HepG2 (cell line): Measurements from ENCODE around the gene SELENOS. TPM values are rescaled to one million over a fixed set of nuclear protein-coding genes. Genes with fewer than 3 reads are reported as not detected.

Source experiments
- ATAC-seq: fragments of 200-7000 bp; cut with Tn5 transposase; 3 replicates; pipeline ENCODE4 v1.9.1; 2020; ENCODE audit warnings: mild to moderate bottlenecking, moderate library complexity
- BruUV-seq: library from RNA; stranded (reverse); fragments of 400-500 nt; replicated peaks from 2 replicates; lab custom pipeline; 2021; lab: Mats Ljungman, UMichigan
- CTCF ChIA-PET: fragments of 300-600 bp; formaldehyde crosslinking; extraction: SDS; loops from one replicate; lab custom pipeline; 2021; ENCODE audit warnings: low total read pairs, inconsistent platforms, low intra/inter-chr PET ratio; lab: Yijun Ruan, JAX
- POLR2A ChIA-PET: fragments of 350-600 bp; sonication (Branson Sonifier 250); formaldehyde crosslinking; loops from one replicate; lab custom pipeline; 2020; ENCODE audit warnings: antibody characterized with exemption, inconsistent platforms; lab: Yijun Ruan, JAX
- DNase-seq: peaks from one replicate; pipeline ENCODE4 v3.0.0-alpha.2; 2015; ENCODE audit warnings: low spot score
- FAIRE-seq: peaks from 3 replicates; lab custom pipeline; 2011; peaks lifted over from hg19 to GRCh38; lab: Jason Lieb, UNC
- H2AFZ ChIP-seq: one replicate; pipeline ENCODE4 v1.6.1; 2011; ENCODE audit warnings: low read length, inconsistent platforms
- H3K27ac ChIP-seq: fragments of 300-600 bp; 3 replicates; pipeline ENCODE4 v1.8.0; 2011; ENCODE audit warnings: mixed run types, mild to moderate bottlenecking, mixed read lengths, low read length, inconsistent platforms; ENCODE audit not compliant: insufficient read depth; ENCODE audit errors: extremely low read length
- H3K27me3 ChIP-seq, 2 experiments: fragments of 200-600 bp in 1 of 2; 2 replicates in 1 of 2; 3 replicates in 1 of 2; pipeline versions ENCODE4 v1.6.0 to v1.8.0; 2011; ENCODE audit warnings: low read length in 2 of 2, mild to moderate bottlenecking in 2 of 2, moderate library complexity in 2 of 2, inconsistent platforms in 1 of 2; ENCODE audit not compliant: insufficient read depth in 2 of 2, control insufficient read depth in 1 of 2
- H3K36me3 ChIP-seq, 2 experiments: fragments of 200-600 bp in 1 of 2; replicated peaks in 1 of 2; 2 replicates in 1 of 2; 3 replicates in 1 of 2; pipeline versions ENCODE4 v1.5.1 to v1.8.0; 2011; ENCODE audit warnings: low read length in 2 of 2, inconsistent platforms in 1 of 2; ENCODE audit not compliant: insufficient read depth in 2 of 2, control insufficient read depth in 1 of 2
- H3K4me1 ChIP-seq: 2 replicates; pipeline ENCODE4 v1.5.1; 2012; ENCODE audit warnings: low read length, inconsistent platforms; ENCODE audit not compliant: insufficient read depth
- H3K4me2 ChIP-seq: 2 replicates; pipeline ENCODE4 v1.6.0; 2011; ENCODE audit warnings: low read depth, low read length, inconsistent platforms
- H3K4me3 ChIP-seq, 3 experiments: fragments of 200-600 bp in 1 of 3; sonication (generic), shearing (Covaris generic) in 1 of 3; replicated peaks in 1 of 3; 2 replicates each; pipeline ENCODE4 v1.5.1; 2011 to 2016; ENCODE audit warnings: low read length in 3 of 3, inconsistent platforms in 2 of 3, low read depth in 2 of 3, mild to moderate bottlenecking in 2 of 3, control low read depth in 1 of 3, mixed read lengths in 1 of 3; ENCODE audit not compliant: insufficient read depth in 1 of 3
- H3K79me2 ChIP-seq: one replicate; pipeline ENCODE4 v1.6.1; 2011; ENCODE audit warnings: low read length, inconsistent platforms; ENCODE audit not compliant: insufficient read depth
- H3K9ac ChIP-seq: 2 replicates; pipeline ENCODE4 v1.6.0; 2011; ENCODE audit warnings: mild to moderate bottlenecking, low read depth, low read length, inconsistent platforms; ENCODE audit not compliant: insufficient read depth
- H3K9me3 ChIP-seq: 2 replicates; pipeline ENCODE4 v1.5.1; 2012; ENCODE audit warnings: mild to moderate bottlenecking, low read length
- H4K20me1 ChIP-seq: 2 replicates; pipeline ENCODE4 v1.6.0; 2011; ENCODE audit warnings: inconsistent platforms, mild to moderate bottlenecking, low read length, moderate library complexity; ENCODE audit not compliant: insufficient read depth
- CSRNP2 ChIP-seq: sonication (generic); formaldehyde crosslinking; conservative IDR thresholded peaks from 2 replicates; pipeline ENCODE4 v1.8.0; 2022; ENCODE audit warnings: low read depth, missing genetic modification reagents
- KLF15 ChIP-seq: sonication (generic); formaldehyde crosslinking; IDR thresholded peaks from 2 replicates; pipeline ENCODE4 v1.8.1; 2023; ENCODE audit warnings: borderline replicate concordance, mild to moderate bottlenecking, inconsistent platforms, missing genetic modification reagents, mixed read lengths
- NFYC ChIP-seq: IDR thresholded peaks from 2 replicates; pipeline ENCODE4 v1.6.1; 2016; ENCODE audit warnings: missing genetic modification reagents, missing compliant biosample characterization
- SIX1 ChIP-seq: sonication (generic); formaldehyde crosslinking; IDR thresholded peaks from 2 replicates; pipeline ENCODE4 v1.4.0; 2020; ENCODE audit warnings: missing genetic modification reagents, borderline replicate concordance
- TFDP2 ChIP-seq: sonication (generic); formaldehyde crosslinking; IDR thresholded peaks from 2 replicates; pipeline ENCODE4 v1.4.0; 2020; ENCODE audit warnings: missing genetic modification reagents
- ZBTB25 ChIP-seq: IDR thresholded peaks from 2 replicates; pipeline ENCODE4 v1.6.1; 2018; ENCODE audit warnings: missing genetic modification reagents
- ZNF205 ChIP-seq: IDR thresholded peaks from 2 replicates; pipeline ENCODE4 v1.6.1; 2018; ENCODE audit warnings: missing biosample characterization, missing genetic modification reagents
- ZNF331 ChIP-seq: sonication (generic); formaldehyde crosslinking; IDR thresholded peaks from 2 replicates; pipeline ENCODE4 v1.4.0; 2020; ENCODE audit warnings: missing genetic modification reagents
- ZNF414 ChIP-seq: sonication (generic); formaldehyde crosslinking; IDR thresholded peaks from 2 replicates; pipeline ENCODE4 v1.5.0; 2020; ENCODE audit warnings: missing genetic modification reagents
- ZNF577 ChIP-seq: sonication (generic); formaldehyde crosslinking; IDR thresholded peaks from 2 replicates; pipeline ENCODE4 v1.4.0; 2020; ENCODE audit warnings: mild to moderate bottlenecking, low read depth, missing genetic modification reagents, borderline replicate concordance
- ZNF768 ChIP-seq: sonication (generic); formaldehyde crosslinking; IDR thresholded peaks from 2 replicates; pipeline ENCODE4 v1.4.0; 2020; ENCODE audit warnings: missing genetic modification reagents
- ZNF781 ChIP-seq: sonication (generic); formaldehyde crosslinking; IDR thresholded peaks from 2 replicates; pipeline ENCODE4 v1.5.1; 2020; ENCODE audit warnings: borderline replicate concordance, mild to moderate bottlenecking, missing genetic modification reagents; ENCODE audit errors: not compliant biosample characterization
- ZSCAN20 ChIP-seq: sonication (generic); formaldehyde crosslinking; IDR thresholded peaks from 2 replicates; pipeline ENCODE4 v1.4.0; 2020; ENCODE audit warnings: missing genetic modification reagents, mild to moderate bottlenecking, borderline replicate concordance
- WGBS: methylation state at CpG from one replicate; pipeline ENCODE4 v1.1.6; 2017; ENCODE audit warnings: low lambda C conversion rate; 5-methylcytosine and 5-hydroxymethylcytosine counted together
- in situ Hi-C: cut with HindIII; loops from 2 replicates; pipeline ENCODE4 v1.10.0; 2017; ENCODE audit warnings: low pct_unique_long_range_greater_than_20kb; ENCODE audit not compliant: extremely low pct_ligation_motif_present
- intact Hi-C: fragments of 100-400 bp; cut with micrococcal nuclease; formaldehyde crosslinking; loops from one replicate; pipeline ENCODE4 v1.10.0; 2022; ENCODE audit not compliant: unreplicated experiment
- polyA plus RNA-seq, 8 experiments: library from polyadenylated mRNA; depleted of rRNA in 3 of 8; stranded (reverse) in 7 of 8; unstranded in 1 of 8; fragments of >200 nt; fragmentation: Illumina TruSeq in 4 of 8; extraction: Trizol in 4 of 8; gene quantifications; 2 replicates each; pipeline versions ENCODE4 v1.2.1 to v1.2.3, GENCODE V29; 2011 to 2016; ENCODE audit warnings: low read depth in 4 of 8, missing spikeins in 1 of 8, mixed read lengths in 1 of 8; ENCODE audit not compliant: insufficient read depth in 1 of 8
- total RNA-seq, 5 experiments: library from RNA; depleted of rRNA; stranded (reverse); fragments of >200 nt; fragmentation: Illumina TruSeq; extraction: Trizol; gene quantifications; 2 replicates each; pipeline ENCODE4 v1.2.3, GENCODE V29; 2016; ENCODE audit warnings: low read depth in 1 of 5

The SELENOS gene
- total and polyA plus RNA-seq, 2 of the 13 experiments (the other 11 are each of a cell fraction or from before 2014, with no cell fraction given): 63.0 to 66.1 TPM

- Histone ChIP-seq H3K27ac (no peak overlapping the region), H3K4me1 (peaks cover 1% of the 10 kb centered on the region), H4K20me1 (no peaks in the 10 kb centered on the region), H3K4me2 (no peak overlapping the region), H3K9ac (no peak overlapping the region), H3K36me3 (peaks cover 29 to 72% of the 10 kb centered on the region in 2 experiments), H2AFZ (no peak overlapping the region), H3K9me3 (no peaks in the 10 kb centered on the region), H3K79me2 (no peaks in the 10 kb centered on the region), H3K4me3 (no peak overlapping the region), H3K27me3 (no peaks in the 10 kb centered on the region)
- no peak for FAIRE-seq
- no TSS peak for BruUV-seq
- 96% methylated on average over 7 of the region's 7 CpGs for WGBS
- no peak for DNase-seq
- no peak for TF ChIP-seq TFDP2
- no peak for TF ChIP-seq ZNF577 (CRISPR knock-in tag)
- TF ChIP-seq NFYC (CRISPR knock-in tag): no peak
- TF ChIP-seq ZBTB25 (CRISPR knock-in tag): no peak
- TF ChIP-seq SIX1: no peak
- TF ChIP-seq ZNF768 (CRISPR knock-in tag): no peak
- TF ChIP-seq ZNF414 (CRISPR knock-in tag): no peak
- no peak for TF ChIP-seq ZNF205 (CRISPR knock-in tag)
- no peak for TF ChIP-seq CSRNP2 (CRISPR knock-in tag)
- TF ChIP-seq ZNF331 (CRISPR knock-in tag): no peak
- TF ChIP-seq ZSCAN20: no peak
- no peak for TF ChIP-seq KLF15 (CRISPR knock-in tag)
- TF ChIP-seq ZNF781: no peak
- intact Hi-C loops: no loop called here
- in situ Hi-C loops: no loop called here
- ATAC-seq: no peak
- POLR2A ChIA-PET: no interaction called here
- CTCF ChIA-PET: no interaction called here
Observed at GRCh38 chr15:101318839-101319238, 41.6 kb upstream of the SELENOS start.
